GM18519 (cell line): Measurements from ENCODE around the gene MPC2.
"Not testable (repeated sequence)": the region's sequence is repeated elsewhere in the genome, so short reads cannot be mapped to it uniquely, and the experiment has no call there.

ENCODE experiments used
- ATAC-seq: cut with Tn5 transposase; IDR thresholded peaks from one replicate; pipeline ENCODE4 v1.9.1; 2021; ENCODE audit warnings: mild to moderate bottlenecking, moderate library complexity; ENCODE audit not compliant: unreplicated experiment, low FRiP score

The MPC2 gene

GRCh38 chr1:167866739-167867414 lies 70.0 kb downstream of the MPC2 start:
- ATAC-seq, result not testable (repeated sequence)
